Glutamatergic neuron (in vitro differentiated cells): ENCODE data around the gene STAG2. TPM values are rescaled to one million over a fixed set of nuclear protein-coding genes. Genes with fewer than 3 reads are reported as not detected.

ENCODE experiments used
- DNase-seq: peaks from one replicate; pipeline ENCODE4 v3.0.0; 2022
- H3K27ac Mint-ChIP-seq: one replicate; pipeline ENCODE4 v1.8.0; 2020; ENCODE audit warnings: mild to moderate bottlenecking, mixed read lengths, inconsistent platforms; ENCODE audit not compliant: unreplicated experiment
- H3K27me3 Mint-ChIP-seq: one replicate; pipeline ENCODE4 v1.8.0; 2020; ENCODE audit warnings: mild to moderate bottlenecking, moderate library complexity, mixed read lengths, inconsistent platforms; ENCODE audit not compliant: unreplicated experiment
- H3K36me3 Mint-ChIP-seq: one replicate; pipeline ENCODE4 v1.8.0; 2020; ENCODE audit warnings: mild to moderate bottlenecking, mixed read lengths, inconsistent platforms; ENCODE audit not compliant: unreplicated experiment
- H3K4me1 Mint-ChIP-seq: one replicate; pipeline ENCODE4 v1.8.0; 2020; ENCODE audit warnings: mild to moderate bottlenecking, low read depth, mixed read lengths, inconsistent platforms; ENCODE audit not compliant: unreplicated experiment
- H3K4me3 Mint-ChIP-seq: one replicate; pipeline ENCODE4 v1.8.0; 2020; ENCODE audit warnings: mild to moderate bottlenecking, mixed read lengths, inconsistent platforms; ENCODE audit not compliant: unreplicated experiment
- H3K9me3 Mint-ChIP-seq: one replicate; pipeline ENCODE4 v1.8.0; 2020; ENCODE audit warnings: mild to moderate bottlenecking, moderate library complexity, mixed read lengths, inconsistent platforms; ENCODE audit not compliant: unreplicated experiment
- total RNA-seq: library from RNA; stranded (reverse); fragmentation: NEBNext Ultra II Directional; extraction: Animal tissue kit (Norgen Biotek cat#: 25700); gene quantifications from one replicate; pipeline ENCODE4 v1.2.1, GENCODE V29; 2021; ENCODE audit not compliant: unreplicated experiment
- TF ChIP-seq, protein P1 (sequence below): fragments of 200-600 bp; sonication (generic); IDR thresholded peaks from one replicate; pipeline ENCODE4 v1.5.0; 2021; ENCODE audit not compliant: partially characterized antibody, unreplicated experiment

STAG2 gene
- total RNA-seq, 1 donor from 2014 or later = 49.0 TPM

- TF ChIP-seq, protein P1, sequence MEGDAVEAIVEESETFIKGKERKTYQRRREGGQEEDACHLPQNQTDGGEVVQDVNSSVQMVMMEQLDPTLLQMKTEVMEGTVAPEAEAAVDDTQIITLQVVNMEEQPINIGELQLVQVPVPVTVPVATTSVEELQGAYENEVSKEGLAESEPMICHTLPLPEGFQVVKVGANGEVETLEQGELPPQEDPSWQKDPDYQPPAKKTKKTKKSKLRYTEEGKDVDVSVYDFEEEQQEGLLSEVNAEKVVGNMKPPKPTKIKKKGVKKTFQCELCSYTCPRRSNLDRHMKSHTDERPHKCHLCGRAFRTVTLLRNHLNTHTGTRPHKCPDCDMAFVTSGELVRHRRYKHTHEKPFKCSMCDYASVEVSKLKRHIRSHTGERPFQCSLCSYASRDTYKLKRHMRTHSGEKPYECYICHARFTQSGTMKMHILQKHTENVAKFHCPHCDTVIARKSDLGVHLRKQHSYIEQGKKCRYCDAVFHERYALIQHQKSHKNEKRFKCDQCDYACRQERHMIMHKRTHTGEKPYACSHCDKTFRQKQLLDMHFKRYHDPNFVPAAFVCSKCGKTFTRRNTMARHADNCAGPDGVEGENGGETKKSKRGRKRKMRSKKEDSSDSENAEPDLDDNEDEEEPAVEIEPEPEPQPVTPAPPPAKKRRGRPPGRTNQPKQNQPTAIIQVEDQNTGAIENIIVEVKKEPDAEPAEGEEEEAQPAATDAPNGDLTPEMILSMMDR = no peak
- Mint-ChIP-seq H3K4me3 (no peak overlapping the region), H3K9me3 (no peaks in the 10 kb centered on the region), H3K27me3 (peaks cover 4% of the 10 kb centered on the region), H3K36me3 (no peaks in the 10 kb centered on the region), H3K27ac (no peak overlapping the region), H3K4me1 (no peaks in the 10 kb centered on the region)
- DNase-seq = no peak
Observed at GRCh38 chrX:124018023-124018422, 56.5 kb downstream of the STAG2 start.

- Mint-ChIP-seq H3K27ac (no peak overlapping the region), H3K36me3 (no peaks in the 10 kb centered on the region), H3K4me3 (no peak overlapping the region), H3K27me3 (no peaks in the 10 kb centered on the region), H3K4me1 (no peaks in the 10 kb centered on the region), H3K9me3 (no peaks in the 10 kb centered on the region)
- TF ChIP-seq, protein P1 = no peak
- DNase-seq = no peak
Observed at GRCh38 chrX:124023838-124024238, 62.3 kb downstream of the STAG2 start.

DNA sequence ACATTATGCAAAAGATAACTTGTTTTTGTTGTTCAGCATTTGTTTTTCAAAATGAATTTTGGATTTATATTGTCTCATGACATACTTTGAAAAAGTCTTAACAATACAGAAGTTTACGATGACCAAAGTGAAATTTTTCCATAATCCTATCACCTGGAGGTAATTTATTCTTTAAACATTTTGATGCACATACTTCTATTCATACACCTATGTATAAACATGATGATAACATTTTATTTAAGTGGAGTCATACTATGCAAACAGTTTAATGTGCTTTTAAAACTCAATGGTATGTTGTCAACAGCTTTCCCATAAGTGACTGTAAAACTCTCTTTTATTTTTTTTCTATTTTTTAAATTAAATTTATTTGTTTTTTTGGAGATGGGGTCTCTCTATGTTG is 65.0 kb downstream of the STAG2 start:
- DNase-seq = no peak
- TF ChIP-seq, protein P1 = no peak
- H3K4me1 Mint-ChIP-seq = no peaks in the 10 kb centered on the region

GRCh38 chrX:124028182-124028581 is 66.7 kb downstream of the STAG2 start:
- H3K4me3 Mint-ChIP-seq = no peak overlapping the region
- H3K27me3 Mint-ChIP-seq = no peaks in the 10 kb centered on the region
- no peaks in the 10 kb centered on the region for H3K36me3 Mint-ChIP-seq
- no peaks in the 10 kb centered on the region for H3K9me3 Mint-ChIP-seq
- no peak for DNase-seq
- TF ChIP-seq, protein P1 = no peak
- no peaks in the 10 kb centered on the region for H3K4me1 Mint-ChIP-seq
- H3K27ac Mint-ChIP-seq = no peak overlapping the region

More for the DNA sequence above, 65.0 kb downstream of the STAG2 start:
- H3K27ac Mint-ChIP-seq = no peak overlapping the region
- H3K27me3 Mint-ChIP-seq = no peaks in the 10 kb centered on the region
- H3K4me3 Mint-ChIP-seq = no peak overlapping the region
- H3K9me3 Mint-ChIP-seq = no peaks in the 10 kb centered on the region
- no peaks in the 10 kb centered on the region for H3K36me3 Mint-ChIP-seq

DNA sequence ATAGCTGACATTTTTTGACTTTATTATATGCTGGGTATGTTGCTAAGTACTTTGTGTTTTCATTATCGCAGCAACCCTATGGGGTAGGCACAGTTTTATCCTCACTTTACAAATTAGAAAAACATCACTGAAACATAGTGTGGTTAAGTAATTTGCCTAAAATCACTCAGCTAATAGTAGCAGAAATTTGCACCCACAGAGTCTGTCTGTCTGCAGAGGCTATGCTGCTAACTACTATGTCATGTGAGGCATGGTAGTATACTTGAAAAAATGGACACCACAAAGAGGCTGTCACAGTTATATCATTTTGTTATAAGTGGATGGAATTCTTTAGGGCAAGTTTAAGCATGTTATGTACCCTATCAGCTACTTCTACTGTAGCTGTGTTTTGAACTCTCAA is 69.0 kb downstream of the STAG2 start:
- Mint-ChIP-seq H3K9me3 (no peaks in the 10 kb centered on the region), H3K4me1 (no peaks in the 10 kb centered on the region), H3K4me3 (no peak overlapping the region), H3K36me3 (no peaks in the 10 kb centered on the region), H3K27ac (no peak overlapping the region), H3K27me3 (no peaks in the 10 kb centered on the region)
- TF ChIP-seq, protein P1 = no peak
- DNase-seq = no peak
